ENCODE results near the gene ABCG8. TPM values are rescaled to one million over a fixed set of nuclear protein-coding genes. Genes with fewer than 3 reads are reported as not detected.

ABCG8 gene
- not detected in 2 replicates for total RNA-seq
- total RNA-seq (2013): not detected
- polyA plus RNA-seq: not detected in 2 replicates
- polyA minus RNA-seq: 0.07 TPM in 1 of 2 replicates, not detected in the other

DNA sequence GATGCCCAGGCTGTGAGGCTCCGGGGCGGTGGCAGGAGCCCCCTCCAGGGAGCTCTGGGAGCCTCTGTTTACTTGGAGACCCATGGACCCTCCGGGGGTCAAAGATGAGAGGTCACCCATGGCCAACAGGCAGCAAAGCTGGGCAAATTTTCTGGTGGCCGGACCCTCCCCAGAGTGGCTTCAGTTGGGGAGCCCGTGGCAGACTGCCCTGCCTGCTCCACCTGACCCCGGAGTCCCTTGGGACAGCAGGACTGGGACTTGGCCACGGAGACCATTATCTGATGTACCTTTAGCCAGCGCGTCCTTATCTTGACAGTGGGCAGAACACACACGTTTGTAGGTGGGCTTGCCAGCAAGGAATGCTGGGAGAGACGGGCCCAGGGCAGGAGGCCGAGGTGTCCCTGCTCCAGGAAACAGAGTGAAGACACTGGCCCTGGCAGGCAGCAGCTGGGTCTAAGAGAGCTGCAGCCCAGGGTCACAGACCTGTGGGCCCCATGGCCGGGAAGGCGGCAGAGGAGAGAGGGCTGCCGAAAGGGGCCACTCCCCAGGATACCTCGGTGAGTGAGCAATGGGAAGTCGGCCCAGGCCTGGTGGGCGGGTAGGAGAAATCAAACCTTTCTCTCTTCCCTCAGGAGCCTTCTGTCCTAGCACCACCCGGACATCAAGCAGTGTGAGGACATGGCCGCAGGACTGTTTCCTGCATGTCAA is at the start of gene ABCG8, which contains the start of gene ABCG5:
ABCG8 (plus strand) TSS at position 412 of the 708 bp plus-strand sequence; CDS start at position 495, 83 bp downstream.
ABCG5 (minus strand) TSS at position 280 of the 708 bp plus-strand sequence; CDS start at position 120, 160 bp downstream.
- WGBS (ENCODE audit: insufficient coverage): 94% methylated on average over 15 of the region's 20 CpGs
- Histone ChIP-seq H3K36me3 (replicated peaks in 1 of 2; ENCODE audit: control extremely low read depth in 1 of 2, control insufficient read depth in 1 of 2, extremely low read depth in 1 of 2, insufficient read depth in 2 of 2, low read length in 1 of 2) (no peaks in the 10 kb centered on the region), H2AFZ (ENCODE audit: insufficient read depth, low read depth, low read length, poor library complexity, severe bottlenecking) (no peak within 1 kb of the TSS), H3K9ac (ENCODE audit: low read length) (no peak within 1 kb of the TSS), H3K27me3 (replicated peaks in 1 of 4; ENCODE audit: control extremely low read depth in 1 of 4, control insufficient read depth in 3 of 4, insufficient read depth in 4 of 4, low read length in 3 of 4) (peaks cover 0 to 4% (median 0%) of the 10 kb centered on the region in 4 experiments), H3K4me3 (ENCODE audit: control extremely low read depth in 1 of 5, extremely low read depth in 1 of 5, insufficient read depth in 1 of 5, low read depth in 2 of 5, low read length in 4 of 5) (no peak within 1 kb of the TSS), H3K27ac (ENCODE audit: low read length in 2 of 2) (no peak within 1 kb of the TSS), H3K4me2 (replicated peaks; ENCODE audit: low read depth, low read length, poor library complexity, severe bottlenecking) (no peak within 1 kb of the TSS), H3K79me2 (ENCODE audit: control insufficient read depth, insufficient read depth, low read length) (no peaks in the 10 kb centered on the region), H3K9me3 (ENCODE audit: control extremely low read depth in 1 of 3, control insufficient read depth in 2 of 3, insufficient read depth in 1 of 3, low read length in 2 of 3) (no peaks in the 10 kb centered on the region), H3K4me1 (ENCODE audit: control insufficient read depth in 2 of 2, insufficient read depth in 2 of 2, low read length in 2 of 2) (no peaks in the 10 kb centered on the region), H4K20me1 (ENCODE audit: control insufficient read depth, insufficient read depth, low read length, poor library complexity, severe bottlenecking) (no peaks in the 10 kb centered on the region)
- Mint-ChIP-seq H3K9me3 (ENCODE audit: insufficient read depth) (no peaks in the 10 kb centered on the region), H3K4me3 (no peak within 1 kb of the TSS), H3K4me1 (no peaks in the 10 kb centered on the region), H3K27me3 (peaks cover 10% of the 10 kb centered on the region), H3K27ac (no peak within 1 kb of the TSS)
- ChIA-PET CTCF (no interaction called here), POLR2A (no interaction called here)
- intact Hi-C loops (cut with micrococcal nuclease): no loop called here
- ATAC-seq (ENCODE audit: low read depth) (no peak), DNase-seq (no peak)
- TF ChIP-seq, protein P1, sequence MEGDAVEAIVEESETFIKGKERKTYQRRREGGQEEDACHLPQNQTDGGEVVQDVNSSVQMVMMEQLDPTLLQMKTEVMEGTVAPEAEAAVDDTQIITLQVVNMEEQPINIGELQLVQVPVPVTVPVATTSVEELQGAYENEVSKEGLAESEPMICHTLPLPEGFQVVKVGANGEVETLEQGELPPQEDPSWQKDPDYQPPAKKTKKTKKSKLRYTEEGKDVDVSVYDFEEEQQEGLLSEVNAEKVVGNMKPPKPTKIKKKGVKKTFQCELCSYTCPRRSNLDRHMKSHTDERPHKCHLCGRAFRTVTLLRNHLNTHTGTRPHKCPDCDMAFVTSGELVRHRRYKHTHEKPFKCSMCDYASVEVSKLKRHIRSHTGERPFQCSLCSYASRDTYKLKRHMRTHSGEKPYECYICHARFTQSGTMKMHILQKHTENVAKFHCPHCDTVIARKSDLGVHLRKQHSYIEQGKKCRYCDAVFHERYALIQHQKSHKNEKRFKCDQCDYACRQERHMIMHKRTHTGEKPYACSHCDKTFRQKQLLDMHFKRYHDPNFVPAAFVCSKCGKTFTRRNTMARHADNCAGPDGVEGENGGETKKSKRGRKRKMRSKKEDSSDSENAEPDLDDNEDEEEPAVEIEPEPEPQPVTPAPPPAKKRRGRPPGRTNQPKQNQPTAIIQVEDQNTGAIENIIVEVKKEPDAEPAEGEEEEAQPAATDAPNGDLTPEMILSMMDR (IDR thresholded peaks at IDR 0.05): no peak
- TF ChIP-seq EZH2 (IDR thresholded peaks at IDR 0.05; ENCODE audit: borderline replicate concordance, insufficient read depth, low read depth, low read length, poor library complexity, severe bottlenecking): no peak

DNA sequence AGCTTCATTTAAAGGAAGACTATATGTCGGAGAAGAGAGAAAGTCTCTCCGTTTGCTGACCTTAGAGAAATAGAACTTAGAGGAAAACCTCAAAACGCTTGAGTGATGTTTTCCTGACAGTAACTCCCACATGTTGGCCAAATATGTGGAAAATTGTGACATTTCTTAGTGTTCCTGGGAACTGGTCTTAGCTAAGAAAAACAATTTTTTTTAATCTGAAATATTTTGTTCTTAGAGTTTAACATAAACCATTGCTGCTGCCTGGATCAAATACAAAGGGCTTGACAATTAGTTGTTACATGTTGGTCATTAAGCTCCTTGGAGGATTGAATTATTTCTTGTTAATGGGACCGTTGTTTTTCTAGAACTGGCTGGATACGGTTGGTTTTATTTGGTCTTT is 48.6 kb upstream of the ABCG8 start:
- Mint-ChIP-seq H3K4me1 (no peaks in the 10 kb centered on the region), H3K27ac (no peak overlapping the region), H3K27me3 (no peaks in the 10 kb centered on the region), H3K4me3 (no peak overlapping the region), H3K9me3 (ENCODE audit: insufficient read depth) (no peaks in the 10 kb centered on the region)
- no peak for TF ChIP-seq EZH2 (IDR thresholded peaks at IDR 0.05; ENCODE audit: borderline replicate concordance, insufficient read depth, low read depth, low read length, poor library complexity, severe bottlenecking)
- TF ChIP-seq, protein P1 (IDR thresholded peaks at IDR 0.05): no peak
- Histone ChIP-seq H3K4me3 (ENCODE audit: control extremely low read depth in 1 of 5, extremely low read depth in 1 of 5, insufficient read depth in 1 of 5, low read depth in 2 of 5, low read length in 4 of 5) (no peak overlapping the region), H3K9me3 (ENCODE audit: control extremely low read depth in 1 of 3, control insufficient read depth in 2 of 3, insufficient read depth in 1 of 3, low read length in 2 of 3) (no peaks in the 10 kb centered on the region), H3K79me2 (ENCODE audit: control insufficient read depth, insufficient read depth, low read length) (no peaks in the 10 kb centered on the region), H3K9ac (ENCODE audit: low read length) (no peak overlapping the region), H2AFZ (ENCODE audit: insufficient read depth, low read depth, low read length, poor library complexity, severe bottlenecking) (no peak overlapping the region), H3K4me1 (ENCODE audit: control insufficient read depth in 2 of 2, insufficient read depth in 2 of 2, low read length in 2 of 2) (no peaks in the 10 kb centered on the region), H3K27ac (ENCODE audit: low read length in 2 of 2) (no peak overlapping the region), H3K27me3 (replicated peaks in 1 of 4; ENCODE audit: control extremely low read depth in 1 of 4, control insufficient read depth in 3 of 4, insufficient read depth in 4 of 4, low read length in 3 of 4) (no peaks in the 10 kb centered on the region), H4K20me1 (ENCODE audit: control insufficient read depth, insufficient read depth, low read length, poor library complexity, severe bottlenecking) (no peaks in the 10 kb centered on the region), H3K36me3 (replicated peaks in 1 of 2; ENCODE audit: control extremely low read depth in 1 of 2, control insufficient read depth in 1 of 2, extremely low read depth in 1 of 2, insufficient read depth in 2 of 2, low read length in 1 of 2) (no peaks in the 10 kb centered on the region), H3K4me2 (replicated peaks; ENCODE audit: low read depth, low read length, poor library complexity, severe bottlenecking) (no peak overlapping the region)
- WGBS (ENCODE audit: insufficient coverage): 100% methylated on average over 1 of the region's 5 CpGs
- CTCF ChIA-PET: no interaction called here
- ATAC-seq (ENCODE audit: low read depth) (no peak), DNase-seq (no peak)
- POLR2A ChIA-PET: no interaction called here
- intact Hi-C loops (cut with micrococcal nuclease): no loop called here

All from B cell (primary cell).